Ishikawa (cell line): ENCODE measurements around the gene YJU2.

Experiments
- EGR1 ChIP-seq: IDR thresholded peaks from 2 replicates; pipeline ENCODE4 v1.6.1; 2012
- EP300 ChIP-seq: IDR thresholded peaks from 2 replicates; pipeline ENCODE4 v1.6.1; 2012; ENCODE audit warnings: borderline replicate concordance
- FOXM1 ChIP-seq: IDR thresholded peaks from 2 replicates; pipeline ENCODE4 v1.6.1; 2012; ENCODE audit warnings: low read depth, borderline replicate concordance
- NFIC ChIP-seq: IDR thresholded peaks from 2 replicates; pipeline ENCODE4 v1.6.1; 2012
- RAD21 ChIP-seq: IDR thresholded peaks from 2 replicates; pipeline ENCODE4 v1.6.1; 2012; ENCODE audit warnings: low read depth
- REST ChIP-seq: IDR thresholded peaks from 2 replicates; pipeline ENCODE4 v1.6.1; 2012; ENCODE audit warnings: low read depth, mild to moderate bottlenecking
- TAF1 ChIP-seq: IDR thresholded peaks from 2 replicates; pipeline ENCODE4 v1.6.1; 2012; ENCODE audit warnings: low read depth, mild to moderate bottlenecking
- ZBTB7A ChIP-seq: IDR thresholded peaks from 2 replicates; pipeline ENCODE4 v1.6.1; 2012; ENCODE audit warnings: low read depth
- TF ChIP-seq, protein P1 (sequence below): IDR thresholded peaks from 2 replicates; pipeline ENCODE4 v1.6.1; 2012

GRCh38 chr19:4302243-4302640, 55.4 kb downstream of the YJU2 start, which contains the start of gene TMIGD2:
- TF ChIP-seq RAD21: no peak
- TF ChIP-seq TAF1: no peak
- no peak for TF ChIP-seq EP300
- TF ChIP-seq, protein P1, sequence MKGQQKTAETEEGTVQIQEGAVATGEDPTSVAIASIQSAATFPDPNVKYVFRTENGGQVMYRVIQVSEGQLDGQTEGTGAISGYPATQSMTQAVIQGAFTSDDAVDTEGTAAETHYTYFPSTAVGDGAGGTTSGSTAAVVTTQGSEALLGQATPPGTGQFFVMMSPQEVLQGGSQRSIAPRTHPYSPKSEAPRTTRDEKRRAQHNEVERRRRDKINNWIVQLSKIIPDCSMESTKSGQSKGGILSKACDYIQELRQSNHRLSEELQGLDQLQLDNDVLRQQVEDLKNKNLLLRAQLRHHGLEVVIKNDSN: no peak
- no peak for TF ChIP-seq ZBTB7A
- TF ChIP-seq REST: no peak
- no peak for TF ChIP-seq EGR1
- TF ChIP-seq NFIC: no peak
- TF ChIP-seq FOXM1: no peak
